K562 (cell line): ENCODE measurements around the gene SKIDA1. TPM values are rescaled to one million over a fixed set of nuclear protein-coding genes. Genes with fewer than 3 reads are reported as not detected.

Experiments used
- CHD7 ChIP-seq: fragments of 200-600 bp; sonication (generic); IDR thresholded peaks from one replicate; pipeline ENCODE4 v1.6.1; 2012; ENCODE audit warnings: mild to moderate bottlenecking, low read depth, low read length, inconsistent platforms
- TCF15 ChIP-seq: fragments of 250-450 bp; sonication (Bioruptor Pico); IDR thresholded peaks from 2 replicates; pipeline ENCODE4 v1.8.0; 2022; ENCODE audit warnings: moderate library complexity, mild to moderate bottlenecking, inconsistent platforms
- TCF7 ChIP-seq: sonication (generic); IDR thresholded peaks from 2 replicates; pipeline ENCODE4 v1.6.1; 2016; ENCODE audit warnings: antibody characterized with exemption, borderline replicate concordance
- ZNF217 ChIP-seq: sonication (generic); formaldehyde crosslinking; IDR thresholded peaks from 2 replicates; pipeline ENCODE4 v1.8.0; 2022; ENCODE audit warnings: mild to moderate bottlenecking, missing genetic modification reagents
- ZNF318 ChIP-seq, 2 experiments: fragments of 450-650 bp; IDR thresholded peaks; 2 replicates each; pipeline ENCODE4 v1.6.1; 2016; ENCODE audit warnings: mild to moderate bottlenecking in 2 of 2, borderline replicate concordance in 1 of 2, low read depth in 1 of 2, moderate library complexity in 1 of 2
- ZNF561 ChIP-seq: fragments of 450-650 bp; formaldehyde crosslinking; conservative IDR thresholded peaks from 2 replicates; pipeline ENCODE4 v1.4.0; 2020; ENCODE audit warnings: mild to moderate bottlenecking, moderate library complexity
- polyA plus RNA-seq, 8 experiments: library from polyadenylated mRNA; depleted of rRNA in 4 of 8; stranded (reverse) in 5 of 8; unstranded in 3 of 8; fragments of >200 nt; fragmentation: Nextera tagmentation in 2 of 8; fragmentation: Illumina TruSeq in 1 of 8; extraction: Ambion mirVana in 2 of 8; extraction: Trizol in 1 of 8; gene quantifications; 2 replicates each; pipeline versions ENCODE4 v1.2.1 to v1.2.3, GENCODE V29; 2011 to 2014; ENCODE audit warnings: inconsistent platforms in 1 of 8, missing spikeins in 1 of 8
- total RNA-seq, 7 experiments: library from RNA; depleted of rRNA in 6 of 7; stranded (reverse); fragments of >200 nt in 6 of 7; fragmentation: Illumina TruSeq in 2 of 7; extraction: Trizol in 2 of 7; gene quantifications; 2 replicates each; pipeline versions ENCODE4 v1.2.1 to v1.2.3, GENCODE V29; 2011 to 2021; ENCODE audit warnings: low replicate concordance in 1 of 7

The SKIDA1 gene
- total and polyA plus RNA-seq, 9 of the 15 experiments (the other 6 are each of a cell fraction or from before 2014, with no cell fraction given): 0.05 to 1.1 (median 0.42) TPM

GRCh38 chr10:21532694-21533466, 7.4 kb upstream of the SKIDA1 start (continued):
- no peak for TF ChIP-seq CHD7
- no peak for TF ChIP-seq TCF15 (CRISPR knock-in tag)
- TF ChIP-seq ZNF217: no peak
- TF ChIP-seq ZNF318 (IDR thresholded peaks at IDR 0.05; ENCODE audit: borderline replicate concordance in 1 of 2, low read depth in 1 of 2): no peak
- TF ChIP-seq ZNF561: no peak
- 0 out of 2 replicates have a peak, but pooled peaks have one; percentile 14 for TF ChIP-seq TCF7
